Body of pancreas (tissue), 4 donors: ENCODE results near the gene SIL1. TPM values are rescaled to one million over a fixed set of nuclear protein-coding genes. Genes with fewer than 3 reads are reported as not detected.

Experiments
- ATAC-seq: fragments of 150-250 bp; one replicate; pipeline ENCODE4 v1.9.1; 2016
- DNase-seq, 4 donors: peaks; one replicate each; pipeline ENCODE4 v3.0.0-alpha.2; 2019
- H3K27ac ChIP-seq, 4 donors: fragments of 200-600 bp; sonication (generic); 1 replicate in 3 of 4; 2 replicates in 1 of 4; pipeline versions ENCODE4 v1.5.1 to v1.6.1; 2016 to 2019; ENCODE audit warnings: mild to moderate bottlenecking in 1 of 4, mixed read lengths in 1 of 4, moderate library complexity in 1 of 4
- H3K27me3 ChIP-seq, 2 donors: fragments of 200-600 bp; sonication (generic); one replicate each; pipeline ENCODE4 v1.6.0; 2016; ENCODE audit warnings: mild to moderate bottlenecking in 1 of 2
- H3K36me3 ChIP-seq, 2 donors: fragments of 200-600 bp; sonication (generic); replicated peaks in 1 of 2; 2 replicates each; pipeline ENCODE4 v1.5.1; 2016; ENCODE audit warnings: low read depth in 2 of 2; ENCODE audit not compliant: insufficient read depth in 1 of 2
- H3K4me1 ChIP-seq: fragments of 200-600 bp; sonication (generic); one replicate; pipeline ENCODE4 v1.6.0; 2016
- H3K4me3 ChIP-seq, 2 donors: fragments of 200-600 bp; sonication (generic); 1 replicate in 1 of 2; 2 replicates in 1 of 2; pipeline ENCODE4 v1.5.1; 2016 to 2019
- H3K9me3 ChIP-seq, 3 donors: fragments of 200-600 bp; sonication (generic); 1 replicate in 2 of 3; 2 replicates in 1 of 3; pipeline ENCODE4 v1.5.1; 2016
- POLR2A ChIP-seq, 3 donors: fragments of 450-650 bp; IDR thresholded peaks; one replicate each; pipeline ENCODE4 v1.6.1; 2016; ENCODE audit warnings: antibody characterized with exemption in 3 of 3, mild to moderate bottlenecking in 2 of 3
- WGBS, 2 donors: methylation state at CpG; one replicate each; pipeline ENCODE4 v1.1.5; 2017; 5-methylcytosine and 5-hydroxymethylcytosine counted together
- intact Hi-C: fragments of 100-400 bp; cut with DNase I; formaldehyde crosslinking; loops from one replicate; pipeline ENCODE4 v1.15.1; 2023
- total RNA-seq, 2 donors: library from RNA; depleted of rRNA; stranded (reverse); fragments of >200 nt; gene quantifications; one replicate each; pipeline ENCODE4 v1.1.0, GENCODE V29; 2016
- TF ChIP-seq, protein P1 (sequence below), 7 experiments: fragments of 450-650 bp in 4 of 7; fragments of 200-600 bp in 3 of 7; sonication (generic) in 3 of 7; IDR thresholded peaks; one replicate each; pipeline ENCODE4 v1.5.1; 2016 to 2019; ENCODE audit warnings: antibody characterized with exemption in 7 of 7

The SIL1 gene
- total RNA-seq, 2 donors from 2014 or later, result 57.6 to 124 TPM

DNA sequence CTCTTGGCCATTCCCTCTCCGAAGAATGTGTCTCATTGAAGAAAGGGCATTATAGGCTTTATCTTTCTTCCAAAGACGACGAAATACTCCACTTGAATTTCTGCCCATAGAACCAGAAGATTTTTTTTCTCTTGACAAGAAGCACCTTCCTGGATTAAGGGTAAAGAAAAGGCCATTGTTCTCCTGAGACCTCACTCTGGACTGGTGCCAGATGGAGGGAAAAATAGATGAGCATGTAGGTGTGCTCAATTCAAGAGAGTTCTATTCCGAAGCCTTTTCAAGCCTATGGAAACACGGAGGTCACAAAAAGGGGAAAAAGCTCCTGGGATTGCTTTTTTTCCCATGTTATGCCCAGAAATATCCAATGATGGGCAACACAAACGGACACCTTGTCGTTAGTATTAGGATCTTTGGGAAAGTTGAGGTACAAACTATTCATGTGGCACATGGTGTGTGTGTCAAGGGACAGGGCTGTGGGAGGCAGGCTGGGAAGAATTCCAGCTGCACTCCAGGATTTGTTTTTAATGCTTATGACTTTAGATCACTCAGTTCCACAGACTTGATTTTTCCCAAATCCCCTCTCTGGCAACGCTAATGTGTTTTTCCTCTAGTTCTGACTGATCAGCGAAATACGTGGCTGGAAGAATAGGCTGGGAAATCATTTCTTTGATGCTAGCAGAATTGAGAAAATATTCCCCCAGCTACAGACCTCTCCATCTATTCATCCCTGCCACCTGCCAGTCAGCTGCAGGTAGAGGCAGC is 89.9 kb downstream of the SIL1 start:
- DNase-seq (peak; percentile 45 to 77 (median 67)), ATAC-seq (peak; percentile 69)
- no peak for TF ChIP-seq POLR2A (IDR thresholded peaks at IDR 0.05)
- TF ChIP-seq, protein P1, sequence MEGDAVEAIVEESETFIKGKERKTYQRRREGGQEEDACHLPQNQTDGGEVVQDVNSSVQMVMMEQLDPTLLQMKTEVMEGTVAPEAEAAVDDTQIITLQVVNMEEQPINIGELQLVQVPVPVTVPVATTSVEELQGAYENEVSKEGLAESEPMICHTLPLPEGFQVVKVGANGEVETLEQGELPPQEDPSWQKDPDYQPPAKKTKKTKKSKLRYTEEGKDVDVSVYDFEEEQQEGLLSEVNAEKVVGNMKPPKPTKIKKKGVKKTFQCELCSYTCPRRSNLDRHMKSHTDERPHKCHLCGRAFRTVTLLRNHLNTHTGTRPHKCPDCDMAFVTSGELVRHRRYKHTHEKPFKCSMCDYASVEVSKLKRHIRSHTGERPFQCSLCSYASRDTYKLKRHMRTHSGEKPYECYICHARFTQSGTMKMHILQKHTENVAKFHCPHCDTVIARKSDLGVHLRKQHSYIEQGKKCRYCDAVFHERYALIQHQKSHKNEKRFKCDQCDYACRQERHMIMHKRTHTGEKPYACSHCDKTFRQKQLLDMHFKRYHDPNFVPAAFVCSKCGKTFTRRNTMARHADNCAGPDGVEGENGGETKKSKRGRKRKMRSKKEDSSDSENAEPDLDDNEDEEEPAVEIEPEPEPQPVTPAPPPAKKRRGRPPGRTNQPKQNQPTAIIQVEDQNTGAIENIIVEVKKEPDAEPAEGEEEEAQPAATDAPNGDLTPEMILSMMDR (IDR thresholded peaks at IDR 0.05), result no peak
- Histone ChIP-seq H3K27me3 (no peaks in the 10 kb centered on the region), H3K27ac (peak overlapping the region; percentile 2 to 26 (median 11)), H3K4me3 (no peak overlapping the region), H3K4me1 (peaks cover 18% of the 10 kb centered on the region), H3K36me3 (no peaks in the 10 kb centered on the region), H3K9me3 (no peaks in the 10 kb centered on the region)
- intact Hi-C loops, result no loop called here
- 23 to 27% methylated on average over 10 of the region's 10 CpGs for WGBS, 2 donors

DNA sequence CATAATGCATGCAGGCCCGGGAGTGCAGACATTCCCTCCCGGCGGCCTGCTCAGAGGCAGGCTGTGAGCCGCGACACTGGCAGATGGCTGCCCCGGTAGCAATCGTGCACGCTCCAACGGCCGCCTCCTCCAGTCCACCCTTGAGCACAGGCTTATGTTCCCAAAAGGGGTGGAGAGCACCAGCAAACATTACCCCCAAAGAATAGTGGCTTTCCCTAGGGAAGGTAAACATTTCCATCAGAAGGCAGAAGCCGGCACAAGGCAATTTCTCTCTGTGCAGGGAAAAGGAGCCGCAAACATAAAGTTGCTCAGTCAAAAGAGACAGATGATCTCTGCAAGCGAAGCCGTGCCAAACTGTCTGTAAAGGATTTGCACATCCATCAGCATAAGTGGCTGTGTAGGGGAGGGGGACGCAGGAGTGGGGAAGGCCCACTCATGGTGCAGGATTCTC is 92.5 kb downstream of the SIL1 start:
- whole genome bisulfite sequencing, 2 donors, result 80% methylated on average over 15 of the region's 15 CpGs
- no peaks in the 10 kb centered on the region for H3K36me3 ChIP-seq
- peaks cover 18% of the 10 kb centered on the region for H3K4me1 ChIP-seq
- no peaks in the 10 kb centered on the region for H3K9me3 ChIP-seq
- no peak overlapping the region for H3K27ac ChIP-seq
- no peaks in the 10 kb centered on the region for H3K27me3 ChIP-seq
- TF ChIP-seq, protein P1 (IDR thresholded peaks at IDR 0.05), result no peak
- TF ChIP-seq POLR2A (IDR thresholded peaks at IDR 0.05), result no peak
- no peak overlapping the region for H3K4me3 ChIP-seq
- peak in 2 of 4 donors; percentile 20 to 36 for DNase-seq
- no peak for ATAC-seq
- intact Hi-C loops, result no loop called here

DNA sequence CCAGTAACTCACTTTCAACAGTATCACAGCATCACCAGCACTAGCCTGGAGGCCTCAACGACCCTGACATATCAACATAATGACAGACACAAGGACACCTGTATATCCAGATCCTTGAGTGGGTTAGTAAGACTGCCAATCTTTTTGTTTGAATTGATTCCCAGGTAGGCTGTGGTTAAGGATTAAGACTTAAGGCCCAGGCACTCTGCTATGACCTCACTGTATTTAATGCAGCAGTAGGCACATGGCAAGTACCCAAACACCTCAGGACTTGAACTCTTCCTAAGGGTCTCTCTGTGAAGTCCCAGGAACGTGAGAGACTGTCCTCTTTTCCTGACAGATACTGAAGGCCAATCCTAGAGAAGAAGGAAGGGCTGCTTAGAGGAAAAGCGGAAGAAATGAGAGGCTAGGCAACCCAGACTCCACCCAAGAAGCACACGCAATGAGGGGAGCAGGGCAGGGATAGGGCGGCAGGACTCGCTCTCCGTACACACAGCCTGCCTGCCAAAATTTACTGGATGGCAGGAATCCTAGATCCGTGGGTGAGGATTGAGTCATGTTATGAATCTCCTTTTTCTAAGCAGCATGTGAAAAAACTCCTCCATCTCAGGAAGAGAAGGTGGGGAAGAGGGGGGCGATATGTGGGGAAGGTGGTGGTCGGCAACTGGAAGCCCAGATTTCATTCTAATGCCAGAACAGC is 93.4 kb downstream of the SIL1 start:
- Histone ChIP-seq H3K4me1 (peaks cover 18% of the 10 kb centered on the region), H3K27ac (peak overlapping the region in 1 of 4 donors; percentile 9)

DNA sequence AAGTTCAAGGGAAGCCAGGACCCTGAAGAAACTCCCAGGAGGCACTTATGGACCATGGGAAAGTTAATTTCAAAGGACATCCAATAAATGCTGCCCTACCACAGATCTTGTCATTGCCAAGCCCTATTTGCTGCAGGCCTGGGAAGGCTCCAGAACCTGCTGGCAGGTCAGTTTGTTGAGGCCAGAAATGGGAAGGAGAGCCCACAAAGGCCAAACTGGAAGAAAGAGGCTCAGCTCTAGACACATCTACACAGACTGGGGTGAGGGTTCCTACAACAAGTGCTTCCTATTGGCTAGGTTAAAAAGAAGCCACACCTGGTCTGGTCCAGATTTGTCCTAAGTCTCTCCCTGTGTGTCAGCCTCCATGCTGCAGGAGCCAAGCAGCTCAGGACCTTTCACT is 94.4 kb downstream of the SIL1 start:
- Histone ChIP-seq H3K4me1 (peaks cover 12% of the 10 kb centered on the region), H3K4me3 (no peak overlapping the region), H3K9me3 (no peaks in the 10 kb centered on the region), H3K27ac (no peak overlapping the region), H3K36me3 (no peaks in the 10 kb centered on the region), H3K27me3 (no peaks in the 10 kb centered on the region)
- intact Hi-C loops, result no loop called here
- no peak for TF ChIP-seq POLR2A (IDR thresholded peaks at IDR 0.05)
- TF ChIP-seq, protein P1 (IDR thresholded peaks at IDR 0.05), result no peak
- DNase-seq (no peak), ATAC-seq (no peak)

More for the DNA sequence above, 93.4 kb downstream of the SIL1 start:
- no peaks in the 10 kb centered on the region for H3K9me3 ChIP-seq
- H3K4me3 ChIP-seq, result no peak overlapping the region
- TF ChIP-seq, protein P1 (IDR thresholded peaks at IDR 0.05), result no peak
- TF ChIP-seq POLR2A (IDR thresholded peaks at IDR 0.05), result no peak
- no peaks in the 10 kb centered on the region for H3K36me3 ChIP-seq
- peak; percentile 31 for ATAC-seq
- intact Hi-C loops, result no loop called here
- no peaks in the 10 kb centered on the region for H3K27me3 ChIP-seq
- 78 to 84% methylated on average over 9 to 10 of the region's 10 CpGs for WGBS, 2 donors
- DNase-seq, result peak; percentile 22 to 40 (median 27)
